A673 (cell line): ENCODE data around the gene SLC25A52.

ENCODE experiments used
- EZH2 ChIP-seq: fragments of 200-600 bp; sonication (generic); IDR thresholded peaks from 2 replicates; pipeline ENCODE4 v1.6.1; 2017; ENCODE audit warnings: borderline replicate concordance, low read depth, mild to moderate bottlenecking, mixed read lengths, antibody characterized with exemption, low read length; ENCODE audit not compliant: poor library complexity, severe bottlenecking
- TF ChIP-seq, protein P1 (sequence below): fragments of 300-800, 200-600 bp; sonication (generic); conservative IDR thresholded peaks from 2 replicates; pipeline ENCODE4 v1.5.1; 2017; ENCODE audit warnings: low read depth, mild to moderate bottlenecking, antibody characterized with exemption, low read length, moderate library complexity, mixed read lengths

- TF ChIP-seq, protein P1, sequence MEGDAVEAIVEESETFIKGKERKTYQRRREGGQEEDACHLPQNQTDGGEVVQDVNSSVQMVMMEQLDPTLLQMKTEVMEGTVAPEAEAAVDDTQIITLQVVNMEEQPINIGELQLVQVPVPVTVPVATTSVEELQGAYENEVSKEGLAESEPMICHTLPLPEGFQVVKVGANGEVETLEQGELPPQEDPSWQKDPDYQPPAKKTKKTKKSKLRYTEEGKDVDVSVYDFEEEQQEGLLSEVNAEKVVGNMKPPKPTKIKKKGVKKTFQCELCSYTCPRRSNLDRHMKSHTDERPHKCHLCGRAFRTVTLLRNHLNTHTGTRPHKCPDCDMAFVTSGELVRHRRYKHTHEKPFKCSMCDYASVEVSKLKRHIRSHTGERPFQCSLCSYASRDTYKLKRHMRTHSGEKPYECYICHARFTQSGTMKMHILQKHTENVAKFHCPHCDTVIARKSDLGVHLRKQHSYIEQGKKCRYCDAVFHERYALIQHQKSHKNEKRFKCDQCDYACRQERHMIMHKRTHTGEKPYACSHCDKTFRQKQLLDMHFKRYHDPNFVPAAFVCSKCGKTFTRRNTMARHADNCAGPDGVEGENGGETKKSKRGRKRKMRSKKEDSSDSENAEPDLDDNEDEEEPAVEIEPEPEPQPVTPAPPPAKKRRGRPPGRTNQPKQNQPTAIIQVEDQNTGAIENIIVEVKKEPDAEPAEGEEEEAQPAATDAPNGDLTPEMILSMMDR = no peak
- TF ChIP-seq EZH2 = no peak
Measured at GRCh38 chr18:31738460-31739407, 21.9 kb downstream of the SLC25A52 start.
